Adrenal gland (tissue), 12 donors: Measurements from ENCODE around the gene COL26A1. TPM values are rescaled to one million over a fixed set of nuclear protein-coding genes. Genes with fewer than 3 reads are reported as not detected.
A peak's percentile ranks its signal among the peaks of the same experiment; 100 is the strongest.

ENCODE experiments used
- DNase-seq, 7 donors: peaks; one replicate each; pipeline ENCODE4 v3.0.0-alpha.2; 2019 to 2020
- H3K27ac ChIP-seq, 5 donors: fragments of 200-600 bp; sonication (generic) in 4 of 5; 1 replicate in 3 of 5; 2 replicates in 2 of 5; pipeline versions ENCODE4 v1.5.1 to v1.8.0; 2016 to 2020; ENCODE audit warnings: mild to moderate bottlenecking in 1 of 5
- H3K27me3 ChIP-seq: fragments of 200-600 bp; 2 replicates; pipeline ENCODE4 v1.8.0; 2021
- H3K36me3 ChIP-seq, 2 donors: fragments of 200-600 bp; replicated peaks in 1 of 2; 1 replicate in 1 of 2; 2 replicates in 1 of 2; pipeline versions ENCODE4 v1.5.1 to v1.8.0; 2018 to 2022
- H3K4me1 ChIP-seq, 2 donors: fragments of 200-600 bp; replicated peaks in 1 of 2; 1 replicate in 1 of 2; 2 replicates in 1 of 2; pipeline versions ENCODE4 v1.5.1 to v1.8.0; 2018 to 2021
- H3K4me3 ChIP-seq, 4 donors: fragments of 200-600 bp; sonication (generic) in 3 of 4; one replicate each; pipeline ENCODE4 v1.5.1; 2016 to 2018
- H3K9me3 ChIP-seq, 3 donors: fragments of 200-600 bp; sonication (generic) in 1 of 3; replicated peaks in 1 of 3; 1 replicate in 2 of 3; 2 replicates in 1 of 3; pipeline versions ENCODE4 v1.5.1 to v1.8.0; 2016 to 2021
- POLR2A ChIP-seq, 2 donors: fragments of 450-650 bp; IDR thresholded peaks; one replicate each; pipeline ENCODE4 v1.6.1; 2017; ENCODE audit warnings: antibody characterized with exemption in 2 of 2, mild to moderate bottlenecking in 2 of 2, moderate library complexity in 1 of 2
- WGBS, 4 donors: extraction: QIAGEN DNeasy Blood & Tissue Kit in 2 of 4; methylation state at CpG; one replicate each; pipeline versions ENCODE4 v1.1.5 to v1.1.7; 2013 to 2017; 5-methylcytosine and 5-hydroxymethylcytosine counted together
- intact Hi-C, 2 donors: fragments of 100-400 bp; cut with DNase I; formaldehyde crosslinking; loops; one replicate each; pipeline versions ENCODE4 v1.14.1 to v1.15.0; 2022 to 2023
- polyA plus RNA-seq, 3 donors: library from polyadenylated mRNA; stranded (reverse); fragments of 200-250 nt in 2 of 3; fragments of 350-450 nt in 1 of 3; fragmentation: Illumina TruSeq in 1 of 3; extraction: RNeasy Lipid Tissue Mini Kit (QIAGEN cat#74804) in 1 of 3; gene quantifications; one replicate each; pipeline ENCODE4 v1.2.3, GENCODE V29; 2013 to 2014
- total RNA-seq, 9 donors: library from RNA; depleted of rRNA in 4 of 9; stranded (reverse); fragments of >200 nt in 4 of 9; fragments of 120-200 nt in 1 of 9; fragmentation: NEBNext Ultra II Directional in 1 of 9; extraction: Animal tissue kit (Norgen Biotek cat#: 25700) in 1 of 9; gene quantifications; one replicate each; pipeline versions ENCODE4 v1.1.0 to v1.2.4, GENCODE V29; 2013 to 2023
- TF ChIP-seq, protein P1 (sequence below), 6 experiments: fragments of 450-650 bp in 4 of 6; fragments of 200-600 bp in 2 of 6; sonication (generic) in 1 of 6; IDR thresholded peaks; 1 replicate in 5 of 6; 2 replicates in 1 of 6; pipeline versions ENCODE4 v1.5.1 to v1.8.0; 2016 to 2021; ENCODE audit warnings: antibody characterized with exemption in 6 of 6, mild to moderate bottlenecking in 2 of 6, moderate library complexity in 1 of 6
- donor health status: healthy with polysubstance abuse.
- donor health status: Bipolar disorder and iron deficiency.
- donor health status: DM: yes; HTN: yes; CAD: no.
- donor health status: DM: no; HTN: no; CAD: no.
- donor health status: DM: no; HTN: no; CAD: no.
- donor health status: DM: yes; HTN: yes; CAD: no.

COL26A1 gene
- total and polyA plus RNA-seq, 12 donors, result 0.64 to 18.8 (median 4.6) TPM

DNA sequence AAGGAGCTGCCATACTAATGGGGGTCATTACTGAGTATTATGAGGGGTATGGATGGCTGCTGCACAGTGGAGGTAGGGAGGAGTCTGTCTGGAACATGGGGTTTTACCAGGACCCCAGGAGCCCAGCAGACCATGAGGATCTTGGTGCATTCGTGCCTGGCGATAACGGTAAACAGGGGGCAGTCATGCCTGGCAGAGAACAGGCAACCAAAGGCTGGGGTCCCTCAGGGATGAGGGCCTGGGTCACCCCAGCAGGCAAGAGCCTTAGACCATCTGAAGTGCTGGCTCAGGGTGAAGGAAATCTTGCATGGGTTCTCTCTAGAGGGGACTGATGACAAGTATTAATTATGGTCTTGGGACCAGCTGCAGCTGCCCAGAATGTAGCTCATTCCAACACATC, 220.3 kb downstream of the COL26A1 start:
- Histone ChIP-seq H3K36me3 (no peaks in the 10 kb centered on the region), H3K4me3 (no peak overlapping the region), H3K4me1 (no peaks in the 10 kb centered on the region), H3K27me3 (no peaks in the 10 kb centered on the region), H3K9me3 (no peaks in the 10 kb centered on the region), H3K27ac (no peak overlapping the region)
- no peak for DNase-seq
- WGBS, 4 donors, result 90 to 98% (median 97%) methylated on average over 3 of the region's 3 CpGs
- TF ChIP-seq, protein P1, sequence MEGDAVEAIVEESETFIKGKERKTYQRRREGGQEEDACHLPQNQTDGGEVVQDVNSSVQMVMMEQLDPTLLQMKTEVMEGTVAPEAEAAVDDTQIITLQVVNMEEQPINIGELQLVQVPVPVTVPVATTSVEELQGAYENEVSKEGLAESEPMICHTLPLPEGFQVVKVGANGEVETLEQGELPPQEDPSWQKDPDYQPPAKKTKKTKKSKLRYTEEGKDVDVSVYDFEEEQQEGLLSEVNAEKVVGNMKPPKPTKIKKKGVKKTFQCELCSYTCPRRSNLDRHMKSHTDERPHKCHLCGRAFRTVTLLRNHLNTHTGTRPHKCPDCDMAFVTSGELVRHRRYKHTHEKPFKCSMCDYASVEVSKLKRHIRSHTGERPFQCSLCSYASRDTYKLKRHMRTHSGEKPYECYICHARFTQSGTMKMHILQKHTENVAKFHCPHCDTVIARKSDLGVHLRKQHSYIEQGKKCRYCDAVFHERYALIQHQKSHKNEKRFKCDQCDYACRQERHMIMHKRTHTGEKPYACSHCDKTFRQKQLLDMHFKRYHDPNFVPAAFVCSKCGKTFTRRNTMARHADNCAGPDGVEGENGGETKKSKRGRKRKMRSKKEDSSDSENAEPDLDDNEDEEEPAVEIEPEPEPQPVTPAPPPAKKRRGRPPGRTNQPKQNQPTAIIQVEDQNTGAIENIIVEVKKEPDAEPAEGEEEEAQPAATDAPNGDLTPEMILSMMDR (IDR thresholded peaks at IDR 0.05), result no peak
- no peak for TF ChIP-seq POLR2A (IDR thresholded peaks at IDR 0.05)
- intact Hi-C loops, result no loop called here

DNA sequence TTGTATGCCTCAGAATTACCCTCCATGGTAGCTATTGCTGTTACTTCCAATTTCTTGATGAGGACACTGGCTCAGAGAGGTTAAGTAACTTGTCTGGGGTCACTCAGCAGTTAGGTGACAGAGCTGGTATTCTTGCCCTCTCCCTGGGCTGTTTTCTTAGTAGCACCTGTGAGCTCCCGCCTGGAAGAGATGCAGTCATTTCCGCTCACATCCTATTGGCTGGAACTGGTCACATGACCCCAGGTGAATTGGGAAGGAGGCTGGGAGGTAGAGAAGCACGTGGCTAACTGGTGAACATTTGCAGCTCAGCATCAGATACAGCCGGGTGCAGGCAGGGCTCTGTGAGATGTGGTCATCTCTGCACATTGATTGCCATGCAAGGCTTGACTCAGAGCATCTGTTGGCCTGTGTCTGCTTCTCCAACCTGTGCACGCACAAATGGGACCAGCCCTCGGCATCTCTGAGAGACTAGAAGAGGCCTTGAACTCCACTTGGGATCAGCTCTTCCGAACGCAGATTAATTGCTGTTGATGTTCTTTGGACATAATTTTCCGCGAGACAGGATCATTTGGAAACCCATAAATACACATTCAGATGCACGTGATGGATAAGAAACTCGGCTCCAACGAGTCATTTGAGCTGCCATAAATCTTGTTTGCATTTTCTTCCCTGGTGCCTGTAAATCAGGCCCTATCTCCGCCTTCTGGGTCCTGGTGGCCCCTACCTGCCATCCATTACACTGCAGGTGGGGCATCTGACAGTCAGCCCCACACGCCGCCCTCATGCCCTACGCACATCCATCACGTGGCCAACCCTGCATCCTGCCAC, 223.6 kb downstream of the COL26A1 start:
- Histone ChIP-seq H3K27me3 (no peaks in the 10 kb centered on the region), H3K4me1 (no peaks in the 10 kb centered on the region), H3K27ac (no peak overlapping the region), H3K4me3 (no peak overlapping the region), H3K9me3 (no peaks in the 10 kb centered on the region), H3K36me3 (no peaks in the 10 kb centered on the region)
- peak in 1 of 7 donors; percentile 28 for DNase-seq
- intact Hi-C loops, result no loop called here
- 60 to 71% (median 65%) methylated on average over 14 to 18 of the region's 18 CpGs for WGBS, 4 donors
- TF ChIP-seq POLR2A (IDR thresholded peaks at IDR 0.05), result no peak
- TF ChIP-seq, protein P1 (IDR thresholded peaks at IDR 0.05), result no peak

DNA sequence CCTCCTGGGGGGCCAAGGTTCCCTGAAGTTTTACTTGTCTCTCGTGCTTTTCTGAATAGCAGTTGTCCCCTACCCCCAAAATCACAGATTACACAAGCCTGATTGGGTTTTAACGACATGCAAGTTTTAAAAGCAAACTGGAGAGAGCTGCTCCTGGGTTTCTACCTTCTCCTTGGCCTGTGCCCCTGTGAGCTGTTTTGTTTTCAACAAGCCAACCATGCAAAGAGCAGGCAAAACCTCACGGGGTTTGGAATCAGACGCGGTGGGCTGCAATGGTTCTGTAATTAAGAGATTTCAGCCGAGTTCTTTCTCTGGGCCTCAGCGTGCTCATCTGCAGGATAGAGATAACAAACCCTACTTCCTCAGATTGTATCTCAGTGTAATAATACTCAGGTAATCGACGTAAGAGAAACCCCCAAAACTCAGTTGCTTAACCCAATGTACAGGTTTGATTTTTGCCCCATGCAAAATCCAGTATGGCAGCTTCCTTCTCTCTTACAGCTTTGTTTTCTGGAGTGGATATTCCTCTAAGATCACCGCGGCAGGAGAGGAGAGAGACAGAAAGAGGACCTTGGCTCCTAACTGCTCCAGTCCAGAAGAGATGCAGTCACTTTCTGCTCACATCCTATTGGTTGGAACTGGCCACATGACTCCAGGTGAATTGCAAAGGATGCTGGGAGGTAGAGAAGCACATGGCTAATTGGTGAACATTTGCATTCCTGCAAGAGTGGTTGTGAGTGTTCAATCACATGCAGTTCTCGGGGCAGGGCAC, 224.4 kb downstream of the COL26A1 start:
- H3K27me3 ChIP-seq, result no peaks in the 10 kb centered on the region
- H3K4me1 ChIP-seq, result no peaks in the 10 kb centered on the region
- TF ChIP-seq, protein P1 (IDR thresholded peaks at IDR 0.05), result no peak
- intact Hi-C loops, result no loop called here
- WGBS, 4 donors, result 69 to 81% (median 76%) methylated on average over 12 of the region's 12 CpGs
- DNase-seq, result peak in 1 of 7 donors; percentile 2
- H3K27ac ChIP-seq, result no peak overlapping the region
- no peaks in the 10 kb centered on the region for H3K36me3 ChIP-seq
- H3K4me3 ChIP-seq, result no peak overlapping the region
- H3K9me3 ChIP-seq, result no peaks in the 10 kb centered on the region

DNA sequence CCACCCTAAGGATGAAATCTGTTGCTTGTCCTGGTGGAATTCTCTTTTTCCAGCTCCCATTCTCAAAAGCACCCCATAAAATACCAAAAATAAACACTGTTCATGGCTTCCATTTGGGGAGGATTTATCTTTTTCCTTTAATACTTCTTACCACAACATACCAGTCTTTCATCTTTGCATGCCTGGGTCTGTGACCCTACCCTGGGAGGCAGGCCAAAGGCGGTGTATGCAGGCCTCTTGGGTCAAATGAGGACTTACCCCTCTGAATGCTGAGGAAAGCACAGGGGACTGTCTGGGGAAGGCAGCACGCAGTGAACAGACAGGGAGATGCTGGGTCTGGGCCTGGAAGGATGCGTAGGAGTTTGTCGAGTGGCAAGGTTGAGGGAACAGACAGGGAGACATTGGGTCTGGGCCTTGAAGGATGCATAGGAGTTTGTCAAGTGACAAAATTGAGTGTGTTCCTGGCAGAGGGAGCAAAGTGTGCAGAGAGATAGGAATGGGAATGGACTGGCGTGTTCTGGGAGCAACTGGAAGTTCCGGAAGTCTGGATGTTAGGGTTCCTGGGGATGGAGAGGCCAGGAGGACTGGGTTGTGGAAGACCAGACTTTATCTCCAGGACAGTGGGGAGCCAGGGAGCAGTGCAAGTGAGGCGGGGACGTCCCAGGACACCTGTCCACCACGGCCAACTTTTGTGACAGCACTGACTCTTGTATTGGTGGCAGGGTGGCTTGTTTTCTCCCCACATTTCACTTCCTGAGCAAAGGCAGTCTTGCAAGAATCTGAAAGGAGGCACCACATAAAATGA, 225.7 kb downstream of the COL26A1 start:
- H3K27ac ChIP-seq, result no peak overlapping the region
- TF ChIP-seq, protein P1 (IDR thresholded peaks at IDR 0.05), result no peak
- no peak for TF ChIP-seq POLR2A (IDR thresholded peaks at IDR 0.05)
- no peaks in the 10 kb centered on the region for H3K9me3 ChIP-seq
- DNase-seq, result peak in 1 of 7 donors; percentile 25
- no peaks in the 10 kb centered on the region for H3K27me3 ChIP-seq
- intact Hi-C loops, result no loop called here
- no peak overlapping the region for H3K4me3 ChIP-seq
- no peaks in the 10 kb centered on the region for H3K36me3 ChIP-seq
- H3K4me1 ChIP-seq, result no peaks in the 10 kb centered on the region
- 78 to 88% (median 87%) methylated on average over 9 of the region's 9 CpGs for WGBS, 4 donors
